H9 (cell line): ENCODE measurements around the gene TMEM129. TPM values are rescaled to one million over a fixed set of nuclear protein-coding genes. Genes with fewer than 3 reads are reported as not detected.

Experiments used
- DNase-seq: peaks from one replicate; pipeline ENCODE4 v3.0.0-alpha.2; 2017
- H2AFZ ChIP-seq: one replicate; pipeline ENCODE4 v1.6.1; 2013; ENCODE audit warnings: mild to moderate bottlenecking, low read length, control low read depth, moderate library complexity
- H2AK5ac ChIP-seq: 2 replicates; pipeline ENCODE4 v1.6.1; 2013; ENCODE audit warnings: low read length, control low read depth, mixed read lengths; ENCODE audit not compliant: insufficient read length
- H2BK120ac ChIP-seq: one replicate; pipeline ENCODE4 v1.6.1; 2013; ENCODE audit warnings: low read depth, mild to moderate bottlenecking, low read length, control low read depth, inconsistent platforms; ENCODE audit not compliant: poor library complexity, severe bottlenecking
- H2BK12ac ChIP-seq: 2 replicates; pipeline ENCODE4 v1.6.1; 2013; ENCODE audit warnings: low read length, control low read depth, mixed read lengths, low read depth; ENCODE audit not compliant: insufficient read length
- H2BK15ac ChIP-seq: 2 replicates; pipeline ENCODE4 v1.6.1; 2013; ENCODE audit warnings: low read depth, low read length, control low read depth
- H2BK20ac ChIP-seq: one replicate; pipeline ENCODE4 v1.6.1; 2013; ENCODE audit warnings: low read depth, mild to moderate bottlenecking, low read length, control low read depth, inconsistent platforms; ENCODE audit not compliant: poor library complexity, severe bottlenecking
- H2BK5ac ChIP-seq: 2 replicates; pipeline ENCODE4 v1.6.1; 2013; ENCODE audit warnings: low read length, control low read depth, mixed read lengths; ENCODE audit not compliant: insufficient read length
- H3K14ac ChIP-seq: 2 replicates; pipeline ENCODE4 v1.6.1; 2013; ENCODE audit warnings: low read length, control low read depth; ENCODE audit not compliant: insufficient read depth
- H3K18ac ChIP-seq: 2 replicates; pipeline ENCODE4 v1.6.1; 2013; ENCODE audit warnings: low read depth, mild to moderate bottlenecking, mixed read lengths, low read length, control low read depth; ENCODE audit not compliant: insufficient read length
- H3K23ac ChIP-seq: 2 replicates; pipeline ENCODE4 v1.6.1; 2013; ENCODE audit warnings: low read length, control low read depth, mixed read lengths, low read depth; ENCODE audit not compliant: insufficient read length
- H3K23me2 ChIP-seq: 2 replicates; pipeline ENCODE4 v1.6.1; 2013; ENCODE audit warnings: low read depth, mild to moderate bottlenecking, mixed read lengths, low read length, control low read depth; ENCODE audit not compliant: insufficient read length, poor library complexity, severe bottlenecking
- H3K27ac ChIP-seq: 2 replicates; pipeline ENCODE4 v1.5.1; 2013; ENCODE audit warnings: low read length, control low read depth, mixed read lengths, low read depth; ENCODE audit not compliant: insufficient read length
- H3K27me3 ChIP-seq: 2 replicates; pipeline ENCODE4 v1.6.1; 2013; ENCODE audit warnings: low read length, control low read depth, inconsistent platforms; ENCODE audit not compliant: insufficient read depth
- H3K4ac ChIP-seq: 2 replicates; pipeline ENCODE4 v1.6.1; 2013; ENCODE audit warnings: low read depth, mild to moderate bottlenecking, control low read depth, inconsistent platforms, low read length, moderate library complexity
- H3K4me1 ChIP-seq: 2 replicates; pipeline ENCODE4 v1.6.1; 2013; ENCODE audit warnings: low read length, control low read depth, inconsistent platforms; ENCODE audit not compliant: insufficient read depth
- H3K4me2 ChIP-seq: 2 replicates; pipeline ENCODE4 v1.6.1; 2013; ENCODE audit warnings: low read length, control low read depth, mixed read lengths; ENCODE audit not compliant: insufficient read length, insufficient read depth
- H3K56ac ChIP-seq: 2 replicates; pipeline ENCODE4 v1.6.1; 2013; ENCODE audit warnings: low read depth, mild to moderate bottlenecking, mixed read lengths, low read length, control low read depth; ENCODE audit not compliant: insufficient read length
- H3K79me1 ChIP-seq: 2 replicates; pipeline ENCODE4 v1.6.1; 2013; ENCODE audit warnings: low read depth, mild to moderate bottlenecking, moderate library complexity, low read length, control low read depth, inconsistent platforms; ENCODE audit not compliant: insufficient read depth, poor library complexity, severe bottlenecking
- H3K79me2 ChIP-seq: 2 replicates; pipeline ENCODE4 v1.6.1; 2013; ENCODE audit warnings: low read length, control low read depth, inconsistent platforms; ENCODE audit not compliant: insufficient read depth
- H3K9ac ChIP-seq: 2 replicates; pipeline ENCODE4 v1.6.1; 2013; ENCODE audit warnings: low read length, control low read depth, mixed read lengths; ENCODE audit not compliant: insufficient read length; ENCODE audit errors: extremely low read depth
- H3K9me3 ChIP-seq: one replicate; pipeline ENCODE4 v1.6.1; 2013; ENCODE audit warnings: low read depth, low read length, inconsistent platforms; ENCODE audit not compliant: control insufficient read depth
- H3T11ph ChIP-seq: one replicate; pipeline ENCODE4 v1.6.1; 2013; ENCODE audit warnings: mild to moderate bottlenecking, low read length, control low read depth, inconsistent platforms
- H4K20me1 ChIP-seq: one replicate; pipeline ENCODE4 v1.6.1; 2013; ENCODE audit not compliant: control insufficient read depth, insufficient read length, insufficient read depth
- H4K5ac ChIP-seq: 2 replicates; pipeline ENCODE4 v1.6.1; 2013; ENCODE audit warnings: low read depth, mild to moderate bottlenecking, mixed read lengths, low read length, control low read depth; ENCODE audit not compliant: insufficient read length
- H4K8ac ChIP-seq: replicated peaks from 2 replicates; pipeline ENCODE4 v1.6.1; 2013; ENCODE audit warnings: low read length, control low read depth, mixed read lengths, low read depth; ENCODE audit not compliant: insufficient read length
- H4K91ac ChIP-seq: 2 replicates; pipeline ENCODE4 v1.6.1; 2013; ENCODE audit warnings: low read depth, mild to moderate bottlenecking, moderate library complexity, mixed read lengths, low read length, control low read depth; ENCODE audit not compliant: insufficient read length
- H3K27ac Mint-ChIP-seq, 3 experiments: 2 replicates in 2 of 3; 3 replicates in 1 of 3; pipeline ENCODE4 v1.8.0; 2020 to 2021; ENCODE audit warnings: mixed read lengths in 3 of 3, mild to moderate bottlenecking in 1 of 3, moderate library complexity in 1 of 3
- H3K27me3 Mint-ChIP-seq: 2 replicates; pipeline ENCODE4 v1.8.0; 2021; ENCODE audit warnings: low read depth, mild to moderate bottlenecking, moderate library complexity, mixed read lengths
- H3K36me3 Mint-ChIP-seq, 3 experiments: 2 replicates in 2 of 3; 3 replicates in 1 of 3; pipeline ENCODE4 v1.8.0; 2020 to 2021; ENCODE audit warnings: low read depth in 3 of 3, mixed read lengths in 3 of 3; ENCODE audit not compliant: insufficient read depth in 1 of 3
- H3K4me1 Mint-ChIP-seq, 2 experiments: 2 replicates each; pipeline ENCODE4 v1.8.0; 2020; ENCODE audit warnings: mixed read lengths in 2 of 2
- H3K4me3 Mint-ChIP-seq, 2 experiments: 2 replicates in 1 of 2; 3 replicates in 1 of 2; pipeline ENCODE4 v1.8.0; 2020 to 2021; ENCODE audit warnings: mild to moderate bottlenecking in 2 of 2, mixed read lengths in 2 of 2, moderate library complexity in 1 of 2
- H3K9me3 Mint-ChIP-seq, 2 experiments: 2 replicates in 1 of 2; 3 replicates in 1 of 2; pipeline ENCODE4 v1.8.0; 2020; ENCODE audit warnings: mild to moderate bottlenecking in 2 of 2, mixed read lengths in 2 of 2, moderate library complexity in 1 of 2
- CTCF ChIP-seq: fragments of 200-600 bp; sonication (generic); conservative IDR thresholded peaks from 3 replicates; pipeline ENCODE4 v1.8.0; 2021; ENCODE audit warnings: antibody characterized with exemption, mild to moderate bottlenecking
- WGBS: extraction: QIAGEN DNeasy Blood & Tissue Kit; methylation state at CpG from one replicate; pipeline ENCODE4 v1.1.7; 2013; ENCODE audit warnings: missing lambda C conversion rate, low lambda C conversion rate, mixed read lengths; ENCODE audit not compliant: insufficient read length; ENCODE audit errors: extremely low coverage; 5-methylcytosine and 5-hydroxymethylcytosine counted together
- total RNA-seq: library from RNA; stranded (reverse); gene quantifications from 2 replicates; pipeline ENCODE4 v1.2.1, GENCODE V29; 2021

Gene TMEM129
- total RNA-seq, 1 experiment from 2014 or later: 27.3 TPM

GRCh38 chr4:1714303-1715001 lies 6.7 kb downstream of the TMEM129 start:
- Histone ChIP-seq H4K91ac (no peak overlapping the region), H3K4me1 (no peaks in the 10 kb centered on the region), H3K4me2 (no peak overlapping the region), H3K23me2 (peaks cover 11% of the 10 kb centered on the region), H2BK120ac (no peak overlapping the region), H2BK12ac (no peak overlapping the region), H4K8ac (no peak overlapping the region), H3K23ac (no peak overlapping the region), H3T11ph (no peak overlapping the region), H2BK15ac (no peak overlapping the region), H3K4ac (no peak overlapping the region), H2BK5ac (no peak overlapping the region), H3K79me2 (peaks cover 4% of the 10 kb centered on the region; the same call in 1 of the 2 replicates), H3K18ac (no peak overlapping the region), H2AFZ (no peak overlapping the region), H3K9me3 (no peaks in the 10 kb centered on the region), H2BK20ac (no peak overlapping the region), H3K27me3 (no peaks in the 10 kb centered on the region), H3K79me1 (peaks cover 4% of the 10 kb centered on the region), H4K20me1 (peaks cover 2% of the 10 kb centered on the region), H3K27ac (no peak overlapping the region), H3K9ac (no peak overlapping the region), H4K5ac (no peak overlapping the region), H2AK5ac (no peak overlapping the region), H3K56ac (no peak overlapping the region), H3K14ac (no peak overlapping the region)
- H3K27ac Mint-ChIP-seq: peak overlapping the region in 2 of 3 experiments; percentile 18; a peak in 3 of 7 replicates
- peak overlapping the region; percentile 26 to 29; a peak in 2 of 5 replicates for H3K4me3 Mint-ChIP-seq
- 0 out of 3 replicates have a peak, but pooled peaks have one; percentile 15 for TF ChIP-seq CTCF
- H3K4me1 Mint-ChIP-seq: peaks cover 23 to 35% of the 10 kb centered on the region in 2 experiments
- WGBS: no CpG with 5 or more reads among the region's 9 CpGs
- no peaks in the 10 kb centered on the region; the same call in 1 of the 2 replicates for H3K27me3 Mint-ChIP-seq
- peak; percentile 67 for DNase-seq
- peaks cover 12 to 32% (median 31%) of the 10 kb centered on the region in 3 experiments for H3K36me3 Mint-ChIP-seq
- H3K9me3 Mint-ChIP-seq: peaks cover 0 to 3% of the 10 kb centered on the region in 2 experiments; a peak in 1 of 5 replicates
